Measurements from ENCODE around the gene BCKDHB.
"Not testable (repeated sequence)": the region's sequence is repeated elsewhere in the genome, so short reads cannot be mapped to it uniquely, and the experiment has no call there.

BCKDHB gene

GRCh38 chr6:80106418-80107235 lies at the start of gene BCKDHB:
Gene BCKDHB, plus strand, starts transcription at chr6:80106671. Its CDS starts 23 bp downstream, at chr6:80106694.
- FAIRE-seq, result peak; percentile 87

- no peak for FAIRE-seq
Measured at GRCh38 chr6:80060774-80061173, 45.7 kb upstream of the BCKDHB start.

GRCh38 chr6:80068146-80068545 lies 38.3 kb upstream of the BCKDHB start:
- not testable (repeated sequence) for FAIRE-seq

- not testable (repeated sequence) for FAIRE-seq
Measured at GRCh38 chr6:80070431-80070830, 36.0 kb upstream of the BCKDHB start.

- no peak for FAIRE-seq
Measured at GRCh38 chr6:80077067-80077466, 29.4 kb upstream of the BCKDHB start.

GRCh38 chr6:80088637-80089036 lies 17.8 kb upstream of the BCKDHB start:
- FAIRE-seq, result no peak

- FAIRE-seq, result no peak
Measured at GRCh38 chr6:80091506-80091905, 15.0 kb upstream of the BCKDHB start.

GRCh38 chr6:80094017-80094416 lies 12.5 kb upstream of the BCKDHB start:
- FAIRE-seq, result peak; percentile 80

GRCh38 chr6:80095600-80095999 lies 10.9 kb upstream of the BCKDHB start:
- FAIRE-seq, result no peak

GRCh38 chr6:80098392-80098791 lies 8.1 kb upstream of the BCKDHB start:
- FAIRE-seq, result no peak

- no peak for FAIRE-seq
Measured at GRCh38 chr6:80104520-80104919, 2.0 kb upstream of the BCKDHB start.

GRCh38 chr6:80105972-80106417 lies 476 bp upstream of the BCKDHB start:
- FAIRE-seq, result no peak

- not testable (repeated sequence) for FAIRE-seq
Measured at GRCh38 chr6:80122576-80122975, 16.1 kb downstream of the BCKDHB start.

GRCh38 chr6:80126657-80127345 lies 20.3 kb downstream of the BCKDHB start:
- peak; percentile 82 for FAIRE-seq

GRCh38 chr6:80129485-80129884 lies 23.0 kb downstream of the BCKDHB start:
- no peak for FAIRE-seq

GRCh38 chr6:80133020-80133419 lies 26.5 kb downstream of the BCKDHB start:
- peak; percentile 61 for FAIRE-seq

GRCh38 chr6:80134065-80134464 lies 27.6 kb downstream of the BCKDHB start:
- FAIRE-seq, result no peak

- no peak for FAIRE-seq
Measured at GRCh38 chr6:80142586-80142985, 36.1 kb downstream of the BCKDHB start.

GRCh38 chr6:80143419-80143937 lies 37.0 kb downstream of the BCKDHB start:
- FAIRE-seq, result no peak

GRCh38 chr6:80144753-80145315 lies 38.4 kb downstream of the BCKDHB start:
- FAIRE-seq, result no peak

GRCh38 chr6:80145509-80145908 lies 39.0 kb downstream of the BCKDHB start:
- no peak for FAIRE-seq

GRCh38 chr6:80145921-80146320 lies 39.5 kb downstream of the BCKDHB start:
- no peak for FAIRE-seq

GRCh38 chr6:80148220-80148619 lies 41.7 kb downstream of the BCKDHB start:
- no peak for FAIRE-seq
